ENCODE results near the gene SKOR1.

The SKOR1 gene

GRCh38 chr15:67884009-67884408, 58.7 kb downstream of the SKOR1 start:
- peak overlapping the region in 1 of 2 donors; percentile 75 for H3K4me3 ChIP-seq (ENCODE audit: low read length in 2 of 2)
- no peaks in the 10 kb centered on the region for H3K36me3 ChIP-seq (ENCODE audit: control insufficient read depth in 2 of 2, insufficient read depth in 2 of 2, low read length in 2 of 2)
- H3K27me3 ChIP-seq (ENCODE audit: control insufficient read depth in 2 of 2, insufficient read depth in 2 of 2, low read length in 2 of 2), result no peaks in the 10 kb centered on the region
- peaks cover 0 to 14% of the 10 kb centered on the region in 2 donors for H3K4me1 ChIP-seq (ENCODE audit: control insufficient read depth in 2 of 2, insufficient read depth in 2 of 2, low read length in 2 of 2)
- H3K9me3 ChIP-seq (ENCODE audit: control insufficient read depth in 2 of 2, low read length in 2 of 2), result no peaks in the 10 kb centered on the region
- H3K9ac ChIP-seq (ENCODE audit: low read depth in 1 of 2, low read length in 2 of 2), result peak overlapping the region; percentile 1 to 26
- peak overlapping the region; percentile 75 to 89 for H3K27ac ChIP-seq (ENCODE audit: low read depth in 2 of 2, low read length in 2 of 2)

Measured in mucosa of rectum (tissue), 2 donors.